Small intestine (tissue), 7 donors: ENCODE measurements around the gene NCAM1. TPM values are rescaled to one million over a fixed set of nuclear protein-coding genes. Genes with fewer than 3 reads are reported as not detected.

Experiments
- DNase-seq, 2 donors: peaks; one replicate each; pipeline versions ENCODE4 v3.0.0 to v3.0.0-alpha.2; 2013
- FAIRE-seq: peaks from 2 replicates; lab custom pipeline; 2012; peaks lifted over from hg19 to GRCh38; lab: Jason Lieb, UNC
- H3K27ac ChIP-seq, 3 donors: one replicate each; pipeline ENCODE4 v1.5.1; 2013; ENCODE audit warnings: low read length in 2 of 3, mild to moderate bottlenecking in 2 of 3, control low read depth in 1 of 3, inconsistent platforms in 1 of 3, low read depth in 1 of 3, moderate library complexity in 1 of 3
- H3K27me3 ChIP-seq, 3 donors: one replicate each; pipeline ENCODE4 v1.6.1; 2013; ENCODE audit warnings: low read length in 3 of 3, inconsistent platforms in 1 of 3; ENCODE audit not compliant: control insufficient read depth in 3 of 3, insufficient read depth in 3 of 3
- H3K36me3 ChIP-seq, 3 donors: one replicate each; pipeline ENCODE4 v1.6.1; 2013; ENCODE audit warnings: low read length in 3 of 3, inconsistent platforms in 1 of 3, low read depth in 1 of 3, mild to moderate bottlenecking in 1 of 3, moderate library complexity in 1 of 3; ENCODE audit not compliant: control insufficient read depth in 3 of 3, insufficient read depth in 2 of 3
- H3K4me1 ChIP-seq, 3 donors: one replicate each; pipeline ENCODE4 v1.6.1; 2013; ENCODE audit warnings: low read length in 2 of 3, inconsistent platforms in 1 of 3, low read depth in 1 of 3, mild to moderate bottlenecking in 1 of 3, moderate library complexity in 1 of 3; ENCODE audit not compliant: control insufficient read depth in 3 of 3, insufficient read depth in 2 of 3
- H3K4me3 ChIP-seq, 3 donors: one replicate each; pipeline ENCODE4 v1.5.1; 2013; ENCODE audit warnings: low read length in 3 of 3, control low read depth in 1 of 3, inconsistent platforms in 1 of 3, low read depth in 1 of 3, mild to moderate bottlenecking in 1 of 3, moderate library complexity in 1 of 3
- H3K9me3 ChIP-seq, 2 donors: one replicate each; pipeline ENCODE4 v1.6.1; 2013; ENCODE audit warnings: low read depth in 1 of 2, low read length in 1 of 2; ENCODE audit not compliant: control insufficient read depth in 2 of 2, insufficient read depth in 1 of 2
- WGBS, 3 donors: extraction: QIAGEN DNeasy Blood & Tissue Kit; methylation state at CpG; one replicate each; pipeline ENCODE4 v1.1.7; 2013; 5-methylcytosine and 5-hydroxymethylcytosine counted together
- polyA plus RNA-seq, 4 donors: library from polyadenylated mRNA; stranded (reverse) in 3 of 4; unstranded in 1 of 4; fragments of 200-250 nt in 3 of 4; fragments of 120-200 nt in 1 of 4; gene quantifications; one replicate each; pipeline versions ENCODE4 v1.2.1 to v1.2.3, GENCODE V29; 2013
- donor health status: healthy with polysubstance abuse.
- donor health status: control.
- donor health status: control.
- donor health status: Bipolar disorder and iron deficiency.
- donor health status: healthy.

Gene NCAM1
- polyA plus RNA-seq, 4 donors: 0.67 to 16.2 (median 9.1) TPM

DNA sequence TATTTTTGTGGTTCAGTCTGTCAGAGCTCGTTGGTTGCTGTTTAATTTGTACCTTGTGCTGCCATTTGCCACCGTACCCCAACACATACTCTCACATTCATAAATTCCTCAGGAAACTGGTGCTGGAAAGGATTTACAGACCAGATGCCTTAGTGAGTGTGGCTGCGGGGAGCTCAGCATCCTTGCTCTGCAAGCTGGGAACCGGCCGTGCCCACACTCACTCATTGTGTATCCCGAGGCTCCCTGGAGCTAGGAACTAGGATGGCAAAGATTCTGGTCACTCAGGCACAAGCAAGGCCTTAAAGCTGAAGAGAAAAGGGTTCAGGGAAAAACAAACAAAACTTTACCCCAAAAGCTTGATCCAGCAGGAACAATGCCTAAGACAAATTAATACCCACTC lies 288.6 kb downstream of the NCAM1 start:
- Histone ChIP-seq H3K27me3 (peaks cover 0 to 4% (median 0%) of the 10 kb centered on the region in 3 donors), H3K9me3 (no peaks in the 10 kb centered on the region), H3K27ac (no peak overlapping the region), H3K4me1 (no peaks in the 10 kb centered on the region), H3K36me3 (no peaks in the 10 kb centered on the region), H3K4me3 (no peak overlapping the region)
- WGBS, 3 donors: 85 to 90% (median 88%) methylated on average over 6 of the region's 6 CpGs
- no peak for DNase-seq
- no peak for FAIRE-seq

DNA sequence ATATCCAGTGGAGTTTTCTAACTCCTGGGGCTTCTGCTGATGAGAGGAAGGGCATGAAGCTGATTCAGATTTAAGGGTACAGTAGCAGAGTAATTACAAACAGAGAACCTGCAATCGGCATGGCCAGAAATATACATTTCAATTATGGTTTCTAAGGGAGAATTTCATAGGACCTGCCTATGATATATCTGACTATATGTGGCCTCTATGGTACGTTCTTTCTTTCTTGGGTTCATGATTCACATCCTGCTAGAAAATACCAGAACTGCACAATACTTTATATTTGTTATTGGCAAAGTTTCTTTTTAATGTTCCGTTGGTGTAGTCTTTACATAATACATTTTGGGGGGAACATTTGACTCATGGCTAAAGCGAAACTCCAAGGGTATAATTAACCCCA lies 290.1 kb downstream of the NCAM1 start:
- H3K4me3 ChIP-seq: no peak overlapping the region
- WGBS, 3 donors: 71 to 79% (median 75%) methylated on average over 4 of the region's 4 CpGs

GRCh38 chr11:113253406-113253805 lies 292.2 kb downstream of the NCAM1 start:
- Histone ChIP-seq H3K27me3 (no peaks in the 10 kb centered on the region), H3K9me3 (no peaks in the 10 kb centered on the region), H3K27ac (no peak overlapping the region), H3K4me3 (no peak overlapping the region), H3K36me3 (no peaks in the 10 kb centered on the region), H3K4me1 (no peaks in the 10 kb centered on the region)
- 57 to 75% (median 57%) methylated on average over 5 of the region's 5 CpGs for WGBS, 3 donors
- FAIRE-seq (no peak), DNase-seq (no peak)

More for the DNA sequence above, 290.1 kb downstream of the NCAM1 start:
- Histone ChIP-seq H3K36me3 (no peaks in the 10 kb centered on the region), H3K27me3 (peaks cover 0 to 4% (median 0%) of the 10 kb centered on the region in 3 donors), H3K4me1 (no peaks in the 10 kb centered on the region), H3K9me3 (no peaks in the 10 kb centered on the region), H3K27ac (no peak overlapping the region)
- FAIRE-seq (no peak), DNase-seq (no peak)

- Histone ChIP-seq H3K27me3 (no peaks in the 10 kb centered on the region), H3K27ac (no peak overlapping the region), H3K4me3 (no peak overlapping the region), H3K4me1 (no peaks in the 10 kb centered on the region), H3K9me3 (no peaks in the 10 kb centered on the region), H3K36me3 (peaks cover 0 to 2% (median 0%) of the 10 kb centered on the region in 3 donors)
- 61 to 81% (median 81%) methylated on average over 4 of the region's 4 CpGs for WGBS, 3 donors
- no peak for DNase-seq
- no peak for FAIRE-seq
Observed at GRCh38 chr11:113255096-113255495, 293.9 kb downstream of the NCAM1 start.

GRCh38 chr11:113255741-113256140 lies 294.5 kb downstream of the NCAM1 start:
- Histone ChIP-seq H3K4me1 (no peaks in the 10 kb centered on the region), H3K27me3 (no peaks in the 10 kb centered on the region), H3K4me3 (no peak overlapping the region), H3K36me3 (peaks cover 0 to 2% (median 0%) of the 10 kb centered on the region in 3 donors), H3K27ac (no peak overlapping the region), H3K9me3 (no peaks in the 10 kb centered on the region)
- no peak for FAIRE-seq
- no peak for DNase-seq
- 75 to 85% (median 82%) methylated on average over 6 of the region's 6 CpGs for WGBS, 3 donors

DNA sequence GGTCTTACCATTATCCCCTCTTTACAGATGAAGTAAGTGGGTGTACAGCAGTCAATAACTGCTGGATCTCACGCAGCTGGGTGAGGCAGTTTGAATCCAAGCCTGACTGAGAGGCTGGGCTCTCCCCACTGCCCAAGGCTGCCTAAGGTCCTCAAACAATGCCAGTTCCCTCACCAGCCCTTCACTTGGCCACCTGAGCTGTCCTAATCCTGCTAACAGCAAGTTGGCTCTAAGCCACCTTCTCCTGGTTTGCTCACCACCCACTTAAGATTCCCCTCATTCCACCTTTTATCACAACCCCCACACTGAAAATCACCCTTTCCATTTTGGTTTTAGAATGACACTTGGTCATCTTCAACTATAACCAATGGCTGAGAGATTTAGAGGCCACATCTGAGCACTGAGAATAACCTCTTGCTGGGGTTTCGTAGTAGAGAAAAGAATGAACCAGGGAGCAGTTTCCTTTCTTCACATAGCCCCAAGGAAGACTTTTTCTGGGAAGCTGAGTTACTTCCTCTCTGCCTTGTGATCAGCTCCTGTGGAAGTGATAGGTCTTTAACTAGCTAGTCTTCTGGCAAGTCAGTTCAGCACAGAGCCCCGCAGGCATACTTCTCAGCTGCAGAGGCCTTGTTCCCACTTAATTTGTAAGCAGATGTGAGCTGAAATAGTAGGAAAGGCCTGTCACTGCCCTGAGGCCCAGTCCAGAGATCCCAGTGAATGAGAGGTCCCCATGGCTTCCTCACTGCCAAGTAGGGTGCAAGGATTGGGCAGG lies 295.4 kb downstream of the NCAM1 start:
- Histone ChIP-seq H3K27ac (no peak overlapping the region), H3K36me3 (peaks cover 0 to 4% (median 2%) of the 10 kb centered on the region in 3 donors), H3K27me3 (no peaks in the 10 kb centered on the region), H3K4me1 (no peaks in the 10 kb centered on the region), H3K9me3 (no peaks in the 10 kb centered on the region), H3K4me3 (no peak overlapping the region)
- DNase-seq: no peak
- FAIRE-seq: no peak
- 81 to 87% (median 84%) methylated on average over 3 of the region's 3 CpGs for WGBS, 3 donors

- no peak for FAIRE-seq
- Histone ChIP-seq H3K36me3 (peaks cover 0 to 7% (median 2%) of the 10 kb centered on the region in 3 donors), H3K9me3 (no peaks in the 10 kb centered on the region), H3K4me3 (no peak overlapping the region), H3K27ac (no peak overlapping the region), H3K4me1 (no peaks in the 10 kb centered on the region), H3K27me3 (no peaks in the 10 kb centered on the region)
- DNase-seq: no peak
- WGBS, 3 donors: 84 to 93% (median 87%) methylated on average over 9 of the region's 9 CpGs
Observed at GRCh38 chr11:113260096-113260425, 298.8 kb downstream of the NCAM1 start.

- Histone ChIP-seq H3K4me1 (no peaks in the 10 kb centered on the region), H3K27me3 (no peaks in the 10 kb centered on the region), H3K9me3 (no peaks in the 10 kb centered on the region), H3K36me3 (peaks cover 0 to 7% (median 2%) of the 10 kb centered on the region in 3 donors), H3K4me3 (no peak overlapping the region), H3K27ac (no peak overlapping the region)
- WGBS, 3 donors: 70 to 88% (median 88%) methylated on average over 1 of the region's 1 CpG
- DNase-seq: no peak
- FAIRE-seq: no peak
Observed at GRCh38 chr11:113260541-113260940, 299.3 kb downstream of the NCAM1 start.
